GM12873 (cell line): ENCODE results near the gene NTN4.

Source experiments
- CTCF ChIP-seq: IDR thresholded peaks from 2 replicates; pipeline ENCODE4 v1.5.1; 2012; ENCODE audit warnings: low read depth, mild to moderate bottlenecking, moderate library complexity, low read length, control low read depth; ENCODE audit not compliant: insufficient read depth; ENCODE audit errors: missing control alignments

NTN4 gene

GRCh38 chr12:95700316-95700785 lies 90.2 kb downstream of the NTN4 start:
- no peak for TF ChIP-seq CTCF

GRCh38 chr12:95699579-95699978 lies 91.0 kb downstream of the NTN4 start:
- TF ChIP-seq CTCF: no peak

- TF ChIP-seq CTCF: no peak
Measured at GRCh38 chr12:95694136-95694535, 96.4 kb downstream of the NTN4 start.

- TF ChIP-seq CTCF: no peak
Measured at GRCh38 chr12:95693689-95694088, 96.9 kb downstream of the NTN4 start.

- no peak for TF ChIP-seq CTCF
Measured at GRCh38 chr12:95690861-95691635, 99.5 kb downstream of the NTN4 start.

- TF ChIP-seq CTCF: no peak
Measured at GRCh38 chr12:95687937-95688336, 102.6 kb downstream of the NTN4 start.

- TF ChIP-seq CTCF: no peak
Measured at GRCh38 chr12:95683418-95683817, 107.1 kb downstream of the NTN4 start.
